ENCODE data around the gene FRMD4B.

FRMD4B gene

DNA sequence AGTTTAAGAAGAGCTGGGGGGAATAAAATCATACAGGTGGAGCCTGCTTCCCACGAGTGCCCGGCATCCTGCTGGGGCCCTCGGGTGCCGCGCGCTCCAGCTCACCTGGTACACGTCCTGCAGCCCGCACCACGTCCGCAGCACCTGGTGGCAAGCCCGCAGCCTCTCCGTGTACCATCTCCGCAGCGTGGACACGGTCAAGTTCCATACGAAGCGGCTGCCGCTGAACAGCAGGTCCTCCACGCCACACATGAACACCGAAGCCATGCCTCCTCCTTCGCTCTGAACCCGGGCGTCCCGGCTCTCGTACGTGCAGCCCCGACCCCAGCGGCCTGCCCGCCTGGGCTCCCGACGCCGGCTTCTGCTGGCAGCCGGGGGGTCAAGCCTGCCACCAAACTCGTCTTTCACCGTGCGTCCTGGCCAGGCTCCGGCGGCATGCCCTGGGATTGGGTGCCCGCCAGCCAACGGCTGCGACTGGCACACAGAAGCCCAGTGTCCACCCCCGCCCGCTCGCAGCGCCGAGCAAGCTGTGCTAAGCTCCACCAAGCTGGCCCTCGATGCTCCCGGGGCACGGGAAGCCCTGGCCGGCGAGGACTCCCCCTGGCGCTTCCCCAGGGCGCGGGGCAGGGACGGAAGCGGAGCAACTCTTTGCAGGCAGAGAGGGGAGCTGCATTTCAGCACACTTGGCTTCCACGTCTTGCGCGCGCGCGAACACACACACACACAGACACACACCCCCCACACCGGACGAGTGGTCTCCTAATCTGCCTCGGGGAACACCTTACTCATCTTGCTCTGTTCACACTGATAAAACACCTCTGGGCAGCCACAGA lies at the start of gene FRMD4B:
FRMD4B (minus strand) TSS at position 366 of the 833 bp plus-strand sequence; CDS start at position 267, 99 bp downstream.
- peak; percentile 9 to 20 for DNase-seq

DNA sequence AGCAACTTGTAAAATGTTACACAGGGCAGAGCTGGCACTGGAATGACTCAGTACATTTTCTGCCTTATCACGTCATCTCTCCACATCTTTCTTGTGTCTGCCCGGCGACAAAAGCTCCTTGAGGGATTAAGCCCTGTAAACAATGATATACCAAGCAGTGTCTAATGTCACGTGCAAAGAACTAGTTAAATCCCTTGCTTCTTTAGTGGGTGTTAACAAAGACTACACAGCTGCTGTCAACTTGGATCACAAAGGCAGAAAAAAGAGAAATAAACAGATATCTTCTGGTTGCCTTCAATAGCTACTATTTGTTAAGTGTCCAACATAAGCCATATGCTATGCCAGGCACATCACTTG lies 48.1 kb upstream of the FRMD4B start:
- no peak for DNase-seq

DNA sequence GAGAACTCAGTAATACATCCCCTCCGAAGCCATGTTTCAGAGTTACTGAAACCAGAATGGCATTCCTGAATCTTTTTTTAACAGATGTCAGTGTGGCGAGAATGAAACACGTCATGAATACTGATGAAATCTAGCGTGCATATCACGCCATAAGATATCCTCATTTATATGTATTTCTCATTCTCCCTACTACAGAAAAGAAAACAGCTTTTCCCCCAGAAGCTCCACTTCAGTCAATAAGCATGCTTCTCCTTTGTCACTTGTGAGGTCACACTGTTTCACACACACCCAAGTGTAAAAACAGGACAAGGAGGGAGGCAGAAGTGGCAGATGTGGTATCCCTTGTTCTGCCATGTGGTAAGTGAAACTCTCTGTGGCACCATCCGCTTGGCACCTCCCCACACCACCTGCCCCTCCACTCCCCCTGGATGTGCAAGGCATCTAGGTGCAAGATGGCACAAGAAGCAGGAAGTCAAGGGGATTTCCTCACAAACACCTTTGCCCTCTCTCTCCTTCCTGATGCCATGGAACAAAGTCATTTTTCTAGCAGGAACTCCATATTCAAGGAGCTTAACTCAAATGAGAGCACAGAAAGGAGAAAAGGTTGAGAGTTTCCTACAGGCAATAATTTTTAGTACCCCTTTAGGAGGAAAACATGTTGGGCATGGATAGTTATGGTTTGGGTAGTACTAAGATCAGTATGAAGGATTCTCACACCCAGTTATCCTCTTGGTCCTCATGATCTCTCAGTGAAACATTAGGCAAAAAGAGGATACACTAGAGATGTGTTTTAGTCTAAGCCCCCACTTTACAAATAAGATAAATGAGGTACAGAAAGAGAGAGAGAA lies 47.5 kb upstream of the FRMD4B start:
- DNase-seq = no peak

DNA sequence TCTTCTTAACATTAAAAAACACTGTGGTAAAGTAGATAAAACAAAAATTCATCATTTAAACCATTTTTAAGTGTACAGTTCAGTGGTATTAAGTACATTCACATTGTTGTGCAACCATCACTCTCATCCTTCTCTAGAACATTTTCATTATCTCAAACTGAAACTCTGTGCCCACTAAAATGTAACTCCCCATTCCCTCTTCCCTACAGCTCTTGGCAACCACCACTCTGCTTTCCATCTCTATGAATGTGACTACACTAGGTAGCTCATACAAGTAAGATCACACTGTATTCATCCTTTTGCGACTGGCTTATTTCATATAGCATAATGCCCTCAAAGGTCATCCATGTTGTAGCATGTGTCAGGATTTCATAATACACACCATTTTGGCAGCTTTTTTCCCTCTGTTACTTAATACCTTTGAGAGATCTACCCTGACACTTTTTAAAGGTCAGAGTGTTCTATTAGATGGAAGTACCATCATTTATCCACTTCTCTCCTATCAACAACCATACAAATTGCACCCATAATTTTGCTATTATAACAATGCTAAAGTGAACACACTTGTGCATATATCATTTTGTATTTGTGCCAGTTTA lies 42.9 kb upstream of the FRMD4B start:
- no peak for DNase-seq

DNA sequence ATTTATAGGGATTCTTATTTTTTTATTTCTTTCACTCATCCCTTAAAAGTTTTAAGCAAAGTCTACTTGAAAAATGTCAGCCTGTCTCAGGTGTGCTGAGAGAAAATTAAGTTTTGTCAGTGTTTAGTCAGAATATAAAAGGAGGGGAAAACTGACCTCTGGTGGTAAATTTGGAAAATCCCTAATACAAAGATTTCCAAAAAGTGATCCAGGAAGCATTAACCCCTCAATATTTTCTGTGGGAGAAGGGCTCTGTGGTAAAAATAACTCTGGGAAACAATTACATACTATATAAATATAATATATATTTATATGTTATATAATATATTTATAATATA lies 41.0 kb upstream of the FRMD4B start:
- no peak for DNase-seq

DNA sequence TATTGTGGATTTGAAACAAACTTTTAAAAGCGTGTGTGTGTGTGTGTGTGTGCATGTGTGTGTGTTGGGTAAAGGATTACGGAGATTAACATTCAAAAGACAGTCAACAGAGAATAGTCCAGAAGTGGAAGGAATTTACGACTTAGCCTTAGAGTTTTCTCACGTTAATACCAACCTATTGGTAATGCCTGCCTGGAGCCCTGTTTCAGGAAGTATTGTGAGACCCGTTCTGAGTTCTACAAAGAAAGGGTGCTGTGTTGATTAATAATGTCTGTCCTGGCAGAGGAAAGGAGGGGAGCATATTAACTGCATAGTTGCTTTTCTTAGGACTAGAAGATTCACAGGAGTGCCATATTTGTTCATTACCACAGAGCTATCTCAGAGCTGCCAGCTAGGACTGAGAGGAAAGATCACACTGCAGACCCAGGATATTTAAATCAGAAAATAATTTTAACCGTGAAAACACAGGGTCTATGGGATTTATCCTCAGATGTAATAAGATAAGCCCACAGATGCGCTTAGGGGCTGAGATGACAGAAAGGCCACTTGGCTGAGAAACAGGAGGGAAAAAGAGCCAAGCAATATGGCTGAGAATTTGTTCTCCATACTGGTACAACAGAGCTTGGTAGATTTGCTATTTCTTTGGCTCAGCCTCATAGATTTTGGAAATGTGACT lies 40.5 kb upstream of the FRMD4B start:
- DNase-seq = no peak

DNA sequence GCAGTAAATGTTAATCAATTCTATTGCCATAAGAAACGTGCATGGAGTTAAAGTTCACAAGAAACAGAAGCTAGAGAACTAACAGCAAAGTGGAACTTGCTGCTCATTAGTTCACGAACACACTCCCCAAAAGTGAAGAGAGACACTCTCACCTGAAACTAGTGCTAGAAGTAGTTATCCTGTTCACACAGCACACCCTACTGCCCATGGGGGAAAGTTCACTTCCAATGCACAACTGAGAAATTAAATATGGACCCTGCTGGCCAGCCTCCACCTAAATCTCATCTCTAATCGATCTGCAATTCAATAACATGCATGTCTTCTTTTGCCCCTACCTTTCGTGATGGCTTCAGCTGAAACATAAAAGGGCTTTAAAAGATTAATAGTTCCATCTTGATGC lies 39.4 kb upstream of the FRMD4B start:
- peak in 1 of 2 donors; percentile 29 for DNase-seq

DNA sequence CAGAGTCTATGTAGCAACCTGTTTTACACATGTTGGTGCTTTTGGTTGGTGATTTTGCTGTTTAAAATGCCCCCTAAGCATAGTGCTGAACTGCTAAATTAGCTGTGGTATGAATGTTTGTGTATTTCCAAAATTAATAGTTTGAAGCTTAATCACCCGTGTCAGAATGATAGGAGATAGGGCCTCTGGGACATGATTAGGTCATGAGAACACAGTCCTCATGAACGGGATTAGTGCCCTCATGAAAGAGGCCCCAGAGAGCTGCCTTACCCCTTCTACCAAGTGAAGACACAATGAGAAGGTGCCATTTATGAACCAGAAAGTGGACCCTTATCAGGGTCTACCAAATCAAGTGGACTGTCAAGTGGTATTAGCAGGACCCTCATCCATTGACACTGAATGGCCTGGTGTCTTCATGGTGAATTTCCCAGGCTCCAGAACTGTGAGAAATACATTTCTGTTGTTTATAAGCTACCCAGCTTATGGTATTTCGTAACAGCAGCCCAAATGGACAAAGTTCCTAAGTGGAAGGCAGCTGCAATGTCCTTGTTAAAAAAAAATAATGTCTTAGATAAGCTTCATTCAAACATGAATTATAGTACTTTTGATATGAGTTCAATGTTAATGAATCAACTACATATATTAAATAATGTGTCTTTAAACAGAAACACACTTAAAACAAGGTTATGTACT lies 37.7 kb upstream of the FRMD4B start:
- DNase-seq = no peak

DNA sequence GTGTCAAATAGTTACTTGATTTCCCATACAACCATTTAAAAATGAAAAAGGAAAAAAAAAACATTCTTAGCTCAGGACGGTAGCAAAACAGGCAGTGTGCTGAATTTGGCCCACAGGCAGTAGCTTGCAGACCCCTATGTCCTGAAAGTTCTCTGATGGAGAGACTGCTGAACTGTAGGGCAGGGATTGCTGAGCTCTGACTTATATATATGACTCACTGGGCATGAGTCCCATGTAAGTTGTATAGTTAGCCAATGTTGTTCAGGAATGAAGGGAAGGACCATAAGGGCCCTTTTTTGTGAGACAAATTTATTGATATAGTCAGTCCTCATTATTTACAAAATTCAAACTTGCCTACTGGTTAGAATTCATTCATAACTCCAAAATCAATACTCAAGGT lies 36.9 kb upstream of the FRMD4B start:
- no peak for DNase-seq

DNA sequence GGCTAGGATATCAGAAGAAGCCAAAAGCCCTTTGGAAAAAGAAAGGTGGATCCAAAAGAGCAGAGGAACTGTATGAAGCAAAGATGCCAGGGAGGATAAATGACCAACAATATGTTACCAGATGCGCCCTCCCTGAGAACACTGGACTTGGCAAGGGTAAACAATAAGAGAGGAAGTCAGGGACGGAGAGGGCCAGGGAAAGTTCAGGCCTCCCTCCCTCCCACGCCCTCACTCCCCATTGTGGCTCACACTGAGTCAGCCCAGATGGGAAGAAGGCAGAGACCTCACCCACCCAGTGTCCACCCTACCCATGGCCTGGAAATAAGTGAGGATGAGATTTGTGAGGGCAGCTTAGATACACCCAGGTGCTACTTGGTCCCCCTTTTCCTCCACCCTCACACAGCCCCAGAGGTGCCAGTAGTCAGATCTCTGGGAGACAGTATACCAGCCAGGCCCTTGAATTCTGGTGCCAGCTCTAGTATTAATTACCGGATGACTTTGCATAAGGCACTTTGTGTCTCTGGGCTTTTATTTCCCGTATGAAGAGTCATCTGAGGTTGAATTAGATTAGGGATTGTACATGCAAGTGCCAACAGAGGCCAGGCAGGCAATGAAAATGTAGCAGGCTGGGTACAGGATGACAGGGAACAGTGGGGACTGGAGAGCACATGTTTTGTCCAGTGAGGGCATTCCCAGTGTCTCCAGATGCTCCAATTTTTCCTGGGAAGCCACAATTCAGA lies 35.1 kb upstream of the FRMD4B start:
- DNase-seq = no peak

DNA sequence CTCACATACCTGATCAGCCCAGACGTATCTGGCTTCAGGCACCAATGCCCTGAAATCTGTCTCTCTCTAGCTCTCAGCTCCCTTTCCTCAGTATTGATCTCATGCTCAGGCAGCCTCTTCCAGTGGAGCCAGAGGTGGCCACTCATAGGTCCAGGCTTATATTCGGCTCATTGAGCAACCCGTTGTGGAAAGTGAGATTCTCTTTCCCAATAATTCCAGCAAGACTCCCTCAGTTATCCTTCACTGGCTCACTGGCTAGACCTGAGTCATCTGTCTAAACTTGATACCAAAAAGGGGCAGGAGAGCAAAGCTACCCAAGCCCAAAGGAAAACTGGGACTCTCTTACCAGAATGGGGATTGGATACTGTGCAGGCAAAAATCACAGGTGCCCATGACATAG lies 33.4 kb upstream of the FRMD4B start:
- DNase-seq = no peak

DNA sequence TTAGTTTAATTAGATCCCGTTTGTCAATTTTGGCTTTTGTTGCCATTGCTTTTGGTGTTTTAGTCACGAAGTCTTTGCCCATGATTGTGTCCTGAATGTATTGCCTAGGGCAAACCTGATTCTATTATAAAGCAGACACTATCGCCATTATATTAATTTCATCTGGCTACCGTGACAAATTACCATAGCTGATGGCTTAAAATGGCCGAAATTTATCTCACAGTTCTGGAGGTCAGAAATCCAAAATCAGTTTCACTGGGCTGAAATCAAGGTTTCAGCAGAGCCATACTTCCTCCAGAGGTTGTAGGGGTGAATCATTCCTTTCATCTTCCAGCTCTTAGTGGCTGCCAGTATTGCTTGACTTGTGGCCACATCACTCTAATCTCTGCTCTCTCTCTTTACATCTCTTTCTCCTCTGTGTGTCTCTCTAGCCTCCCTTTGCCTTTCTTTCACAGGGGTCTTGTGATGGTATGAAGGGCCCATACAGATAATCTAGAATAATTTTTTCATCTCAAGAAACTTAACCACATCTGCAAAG lies 31.7 kb upstream of the FRMD4B start:
- no peak for DNase-seq

DNA sequence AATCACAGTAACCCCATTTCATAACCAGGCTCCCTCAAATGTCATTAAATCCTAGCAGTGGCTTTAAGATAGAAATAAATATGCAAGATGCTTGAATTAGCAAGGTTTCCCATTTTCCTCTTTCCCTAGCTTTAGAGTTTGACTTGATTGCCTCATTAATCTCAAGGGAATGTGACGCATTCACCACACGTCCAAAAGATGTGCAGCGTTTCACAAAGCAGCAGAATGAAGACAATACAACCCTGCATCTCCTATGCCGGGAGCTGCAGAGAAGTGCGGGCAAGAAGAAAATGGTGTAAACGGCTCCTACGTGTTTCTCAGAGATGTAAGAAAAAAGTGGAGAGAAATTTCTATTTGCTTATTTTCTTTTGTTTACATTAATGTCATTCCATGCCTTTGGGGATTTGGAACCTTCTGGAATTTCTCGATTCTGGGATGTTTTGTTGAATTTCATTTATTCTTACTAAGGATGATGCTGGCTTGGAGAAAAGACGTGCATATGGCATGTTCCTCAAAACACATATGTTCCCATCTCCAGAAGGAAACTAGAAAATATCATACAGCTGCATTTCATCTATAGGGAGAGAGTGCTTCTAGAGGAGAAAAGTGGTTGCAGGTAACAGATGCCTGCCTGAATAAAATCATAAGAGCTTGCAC lies 27.8 kb upstream of the FRMD4B start:
- DNase-seq = no peak

DNA sequence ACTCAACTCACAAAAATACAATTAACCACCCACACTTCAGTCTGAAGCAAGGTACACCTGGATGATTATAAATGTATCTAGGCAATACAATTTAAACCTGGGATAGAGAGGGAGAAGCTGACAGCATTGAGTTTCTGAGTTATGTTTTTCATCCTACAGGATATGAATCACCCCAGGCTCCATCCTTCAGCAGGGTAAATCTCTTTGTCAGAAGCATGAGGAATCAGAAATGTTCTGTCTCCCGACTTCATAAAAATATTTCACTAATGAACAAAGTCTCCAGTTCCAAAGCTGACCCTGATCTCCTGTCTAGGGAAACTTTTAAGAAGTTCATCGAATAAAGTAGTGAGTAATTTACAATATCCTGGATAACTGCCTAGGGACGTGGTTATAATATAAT lies 25.5 kb upstream of the FRMD4B start:
- no peak for DNase-seq

DNA sequence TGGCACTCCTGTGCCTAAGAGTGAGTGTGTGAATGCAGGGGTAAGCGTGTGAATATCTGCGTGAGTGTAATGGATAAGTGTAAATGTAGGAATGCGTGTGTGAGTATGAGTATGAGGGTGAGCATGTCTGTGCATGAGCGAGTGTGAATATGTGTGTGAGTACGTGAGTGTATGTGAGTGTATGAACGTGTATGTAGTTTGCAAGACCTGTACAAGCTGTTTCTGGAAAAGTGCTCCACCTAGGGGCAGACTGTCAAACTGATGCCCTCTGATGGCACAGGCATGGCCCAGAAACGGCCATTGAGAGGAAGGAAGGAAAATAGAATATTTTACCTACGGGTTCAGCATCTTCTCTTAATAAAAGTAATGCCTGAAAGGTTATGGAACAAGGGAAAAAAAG lies 24.4 kb upstream of the FRMD4B start:
- DNase-seq = peak; percentile 57 to 68

DNA sequence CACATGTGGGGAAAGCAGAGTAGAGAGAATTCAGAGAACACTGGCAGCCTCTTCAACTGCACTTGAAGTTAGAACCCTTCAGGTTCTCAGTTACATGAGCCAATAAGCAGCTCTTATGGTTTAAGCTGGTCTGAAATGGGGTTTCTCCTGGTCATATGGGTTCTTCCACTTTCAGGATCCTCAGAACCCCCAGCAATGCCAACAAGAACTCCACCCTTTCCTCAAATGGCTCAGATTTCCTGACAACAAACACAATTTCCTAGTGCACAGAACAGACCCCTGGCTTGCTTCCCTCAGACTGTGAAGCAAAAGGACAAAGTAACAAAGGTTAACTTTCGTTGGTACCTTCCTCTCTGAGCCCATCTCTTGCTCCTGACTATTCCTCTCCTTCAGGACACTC lies 23.9 kb upstream of the FRMD4B start:
- no peak for DNase-seq

DNA sequence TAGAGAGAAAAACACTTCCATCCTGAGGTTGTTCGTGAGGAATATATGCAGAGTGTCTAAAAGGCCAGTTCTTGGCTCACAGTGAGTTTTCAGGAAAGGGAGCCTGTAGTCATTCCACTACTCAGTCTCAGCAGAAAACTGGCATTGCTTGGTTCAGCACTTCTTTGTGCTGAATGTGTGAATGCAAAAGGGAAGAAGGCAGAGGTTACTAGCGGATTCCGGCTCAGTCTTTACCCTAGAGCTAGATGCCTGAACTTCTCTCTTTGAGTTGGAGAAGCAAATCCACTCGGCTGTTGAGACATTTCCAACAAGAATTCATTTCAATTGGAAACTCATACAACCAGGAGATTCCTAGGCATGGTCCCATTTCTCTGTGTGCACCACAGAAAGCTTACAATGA lies 23.1 kb upstream of the FRMD4B start:
- no peak for DNase-seq

DNA sequence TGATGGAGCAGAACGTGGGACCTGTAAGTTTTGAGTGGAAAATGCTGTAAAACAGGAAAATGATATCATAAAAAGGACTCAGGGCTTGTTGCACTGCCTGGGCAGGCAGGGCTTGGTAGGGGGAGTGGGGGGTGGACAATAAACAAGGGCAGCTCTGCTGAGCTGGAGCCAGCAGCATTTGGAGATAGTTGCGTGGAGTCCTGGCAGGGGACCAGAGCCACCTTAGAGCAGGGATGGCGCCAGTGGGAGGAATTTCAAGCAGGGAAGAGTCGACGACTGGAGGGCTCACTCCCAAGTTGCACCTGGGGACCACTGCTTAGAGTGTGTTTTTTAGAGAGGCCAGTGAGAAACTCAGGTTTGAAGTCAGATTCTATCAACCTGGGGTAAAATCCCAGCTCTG lies 22.7 kb upstream of the FRMD4B start:
- DNase-seq = no peak

DNA sequence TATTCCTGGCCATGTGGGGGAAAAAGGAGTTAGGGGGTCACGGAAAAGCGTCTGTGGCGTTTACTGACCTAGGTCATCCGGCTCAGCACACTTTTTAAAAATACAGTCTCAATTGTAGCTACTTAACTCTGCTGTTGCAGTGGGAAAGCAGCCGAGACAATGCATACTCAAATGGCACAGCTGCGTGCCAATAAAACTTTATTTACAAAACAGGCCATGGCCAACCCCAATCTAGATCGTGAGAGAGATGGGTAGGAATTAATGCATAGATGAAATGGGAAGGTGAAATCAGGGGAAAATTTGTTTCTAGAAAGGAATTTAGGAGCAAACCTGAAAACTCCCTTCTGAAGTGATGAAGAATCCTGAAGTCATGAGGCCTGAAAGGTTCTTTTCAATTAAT lies 22.0 kb upstream of the FRMD4B start:
- no peak for DNase-seq

DNA sequence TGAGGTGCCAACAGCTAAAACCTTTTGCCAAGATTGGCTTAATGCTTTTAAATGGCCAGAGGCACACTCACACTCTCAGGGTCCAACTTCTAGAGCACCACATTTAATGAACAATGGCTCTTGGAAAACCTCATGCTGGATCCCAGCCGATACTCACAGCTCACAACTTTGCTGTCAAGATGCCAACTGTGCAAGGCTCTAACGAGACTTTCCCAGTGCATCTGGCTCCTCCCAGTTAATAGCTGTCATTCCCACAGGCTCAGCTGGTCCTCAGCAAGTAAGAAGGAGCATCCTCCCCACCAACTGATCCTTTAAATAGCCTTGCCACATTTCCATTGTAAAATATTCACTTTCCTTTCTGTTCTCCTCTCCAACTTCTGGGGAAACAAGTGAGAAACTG lies 20.3 kb upstream of the FRMD4B start:
- no peak for DNase-seq

DNA sequence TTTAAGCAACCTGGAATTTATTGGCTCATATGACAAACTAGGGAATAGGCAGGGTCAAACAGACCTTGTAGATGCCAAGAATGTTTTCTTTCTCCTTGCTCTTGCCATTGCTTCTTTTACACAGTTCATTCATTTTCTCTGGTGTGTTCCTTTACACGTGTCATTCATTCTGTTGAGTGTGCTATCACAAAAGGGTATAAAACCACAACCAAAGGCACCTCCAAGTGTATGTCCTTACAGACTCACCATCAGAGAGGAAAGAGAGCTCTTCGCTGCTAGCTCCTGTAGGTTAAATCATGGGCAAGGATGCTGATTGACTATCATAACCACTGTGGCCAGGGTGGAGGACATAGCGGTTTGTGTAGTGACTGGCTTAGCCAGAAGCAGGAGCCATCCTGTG lies 19.2 kb upstream of the FRMD4B start:
- no peak for DNase-seq
